CD4-positive, alpha-beta T cell treated with Interleukin-17A for 4 hours (primary cell): Measurements from ENCODE around the gene PANX1.
A peak's percentile ranks its signal among the peaks of the same experiment; 100 is the strongest.

Experiments
- DNase-seq: peaks from one replicate; pipeline ENCODE4 v3.0.0-alpha.2; 2020; ENCODE audit warnings: mixed read lengths

The PANX1 gene

GRCh38 chr11:94130298-94131046, 1.8 kb downstream of the PANX1 start:
- DNase-seq, result no peak

GRCh38 chr11:94131047-94131717, 2.5 kb downstream of the PANX1 start:
- DNase-seq, result no peak

GRCh38 chr11:94131718-94132115, 3.1 kb downstream of the PANX1 start:
- no peak for DNase-seq

- DNase-seq, result no peak
These were observed 3.5 kb downstream of the PANX1 start for GRCh38 chr11:94132152-94132558.

GRCh38 chr11:94132823-94133408, 4.3 kb downstream of the PANX1 start:
- no peak for DNase-seq

GRCh38 chr11:94133752-94134151, 5.1 kb downstream of the PANX1 start:
- no peak for DNase-seq

GRCh38 chr11:94134651-94135512, 6.2 kb downstream of the PANX1 start:
- peak; percentile 20 for DNase-seq

- no peak for DNase-seq
These were observed 10.8 kb downstream of the PANX1 start for GRCh38 chr11:94139416-94139815.

- no peak for DNase-seq
These were observed 11.6 kb downstream of the PANX1 start for GRCh38 chr11:94140154-94140655.

GRCh38 chr11:94141511-94142307, 13.1 kb downstream of the PANX1 start:
- DNase-seq, result no peak

GRCh38 chr11:94142308-94143281, 14.0 kb downstream of the PANX1 start:
- no peak for DNase-seq

- no peak for DNase-seq
These were observed 15.6 kb downstream of the PANX1 start for GRCh38 chr11:94144216-94144615.

- no peak for DNase-seq
These were observed 16.0 kb downstream of the PANX1 start for GRCh38 chr11:94144664-94145063.

GRCh38 chr11:94145431-94145830, 16.8 kb downstream of the PANX1 start:
- no peak for DNase-seq

- no peak for DNase-seq
These were observed 17.3 kb downstream of the PANX1 start for GRCh38 chr11:94145916-94146315.

- no peak for DNase-seq
These were observed 18.8 kb downstream of the PANX1 start for GRCh38 chr11:94147433-94147845.

GRCh38 chr11:94148189-94148588, 19.5 kb downstream of the PANX1 start:
- DNase-seq, result no peak

GRCh38 chr11:94149431-94150017, 20.9 kb downstream of the PANX1 start:
- DNase-seq, result no peak

- no peak for DNase-seq
These were observed 21.4 kb downstream of the PANX1 start for GRCh38 chr11:94150056-94150455.
